ENCODE results near the gene FAM156B.
"Not testable (repeated sequence)": the region's sequence is repeated elsewhere in the genome, so short reads cannot be mapped to it uniquely, and the experiment has no call there.

Gene FAM156B, protein sequence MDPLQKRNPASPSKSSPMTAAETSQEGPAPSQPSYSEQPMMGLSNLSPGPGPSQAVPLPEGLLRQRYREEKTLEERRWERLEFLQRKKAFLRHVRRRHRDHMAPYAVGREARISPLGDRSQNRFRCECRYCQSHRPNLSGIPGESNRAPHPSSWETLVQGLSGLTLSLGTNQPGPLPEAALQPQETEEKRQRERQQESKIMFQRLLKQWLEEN

DNA sequence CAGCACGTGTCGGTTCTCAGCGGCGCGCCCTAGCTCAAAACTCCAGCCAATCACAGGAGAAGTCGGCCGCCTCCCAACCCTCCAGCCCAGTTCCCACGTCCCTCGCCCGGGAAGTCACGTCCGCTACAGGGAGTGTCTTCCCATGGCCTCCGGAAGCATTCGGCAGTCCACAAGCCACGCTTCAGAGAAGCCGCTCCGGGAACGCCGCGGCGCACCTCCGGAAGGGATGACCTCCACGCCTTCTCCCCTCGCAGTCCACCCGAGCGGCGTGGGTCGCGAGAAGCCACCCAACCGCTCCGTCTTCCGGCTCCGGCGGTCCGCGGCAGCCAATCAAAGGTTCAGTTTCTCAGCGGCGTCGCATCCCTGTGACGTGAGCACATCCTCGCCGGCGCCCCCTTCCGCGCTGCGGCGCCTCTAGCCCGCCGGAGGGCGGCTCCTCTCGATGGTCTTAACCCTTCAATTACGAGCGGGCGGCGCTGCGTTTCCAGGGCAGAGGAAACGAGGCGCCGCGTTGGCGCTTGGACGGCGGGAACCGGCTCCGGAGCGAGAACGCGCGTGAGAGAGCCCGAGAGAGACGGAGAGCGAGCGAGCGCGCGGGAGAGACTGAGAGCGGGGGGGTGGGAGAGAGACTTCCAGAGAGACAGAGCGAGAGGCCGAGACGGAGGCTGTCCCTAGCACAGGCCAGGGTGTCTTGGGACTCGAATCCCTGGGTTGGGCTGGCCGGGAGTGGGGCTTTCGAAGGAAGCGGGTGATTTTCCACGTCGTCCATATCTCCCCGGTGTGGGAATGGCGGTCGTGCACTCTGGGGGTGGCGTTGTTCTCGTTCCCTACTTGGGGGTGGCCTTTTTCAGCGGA lies at the start of gene FAM156B:
TSS of gene FAM156B (plus strand) at position 476 of the 855 bp plus-strand sequence. CDS start 9,896 bp downstream, outside the sequence.
- DNase-seq = not testable (repeated sequence)

DNA sequence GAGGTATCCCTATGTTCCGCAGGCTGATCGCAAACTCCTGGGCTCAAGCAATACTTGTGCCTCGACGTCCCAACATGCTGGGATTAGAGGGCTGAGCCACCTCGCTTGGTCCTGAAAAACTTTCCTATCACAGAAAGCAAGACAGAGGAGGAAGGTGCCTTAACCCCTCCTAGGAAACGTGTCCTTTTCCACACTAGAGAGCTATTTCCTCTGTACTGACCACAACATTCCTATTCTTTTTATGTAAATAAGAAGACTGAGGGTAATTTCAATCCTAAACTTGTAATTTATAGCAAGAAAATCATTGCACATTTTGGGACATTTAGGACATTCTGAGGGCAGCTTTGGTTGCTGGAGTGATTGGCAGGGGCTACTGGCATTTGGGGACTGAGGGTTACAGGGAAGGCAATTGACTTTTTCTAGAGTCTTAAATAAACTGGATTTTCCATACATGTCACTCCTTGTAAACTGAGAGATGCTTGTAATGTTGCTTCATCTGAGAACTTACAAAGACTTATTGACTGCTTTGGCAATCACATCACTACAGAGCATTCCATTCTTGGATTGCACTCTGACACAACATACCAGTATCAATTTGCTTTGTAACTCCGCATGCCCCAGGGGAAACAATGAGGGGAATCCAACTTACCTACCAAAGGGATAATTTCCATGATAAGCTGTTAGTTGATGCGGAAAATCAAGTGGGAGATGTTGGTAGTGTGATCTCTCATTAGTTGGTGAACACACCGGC lies 44.8 kb upstream of the FAM156B start:
- no peak for DNase-seq

DNA sequence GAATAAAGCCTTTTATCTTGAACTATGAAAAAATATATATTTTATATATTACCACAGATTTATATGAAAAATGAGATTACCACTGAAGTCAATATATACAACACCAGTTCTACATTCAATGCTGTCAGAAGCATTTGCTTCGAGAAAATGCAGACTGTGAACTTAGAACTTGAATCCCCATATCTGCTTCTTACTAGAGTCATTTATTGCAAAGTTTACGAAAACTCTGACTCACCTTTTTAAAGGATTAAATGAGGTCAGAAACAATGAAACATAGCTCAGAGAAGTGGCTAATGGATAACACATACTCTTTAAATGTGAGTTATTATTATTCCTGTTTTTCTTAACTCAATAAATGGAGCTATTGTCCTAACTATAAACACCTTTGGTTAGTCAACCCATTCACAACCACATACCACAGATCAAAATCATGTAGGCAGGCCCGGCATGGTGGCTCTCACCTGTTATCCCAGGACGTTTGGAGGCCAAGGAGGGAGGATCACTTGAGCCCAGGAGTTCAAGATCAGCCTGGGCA lies 40.1 kb upstream of the FAM156B start:
- not testable (repeated sequence) for DNase-seq

DNA sequence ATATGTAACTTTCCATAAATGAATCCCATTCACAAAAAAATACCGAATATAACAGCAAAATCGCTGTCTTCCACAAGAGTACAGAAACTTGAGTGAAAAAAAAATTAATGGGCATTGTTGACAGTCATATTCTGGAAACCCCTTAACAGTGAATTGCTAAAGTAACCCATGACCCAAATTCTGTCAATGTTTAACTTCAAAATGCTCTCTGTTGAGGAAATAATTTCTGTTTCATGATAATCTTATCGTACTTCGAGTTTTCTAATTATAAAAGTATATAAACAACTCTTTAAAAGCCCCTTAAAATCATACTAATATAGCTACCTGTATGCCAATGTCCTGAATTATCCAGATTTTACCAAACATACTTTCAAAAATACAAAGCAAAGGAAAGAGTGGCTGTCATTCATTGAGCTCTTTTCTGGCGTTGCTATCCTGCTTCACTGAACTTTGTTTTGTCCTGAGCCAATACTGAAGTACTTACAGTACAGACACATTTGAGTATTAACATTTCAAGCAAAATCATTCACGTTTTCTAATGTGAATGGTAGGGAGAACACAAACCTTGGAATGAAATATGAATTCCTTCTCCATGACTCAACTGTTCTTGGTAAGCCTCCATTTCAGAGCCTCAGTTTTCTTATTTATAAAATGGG lies 31.7 kb upstream of the FAM156B start:
- DNase-seq = no peak

DNA sequence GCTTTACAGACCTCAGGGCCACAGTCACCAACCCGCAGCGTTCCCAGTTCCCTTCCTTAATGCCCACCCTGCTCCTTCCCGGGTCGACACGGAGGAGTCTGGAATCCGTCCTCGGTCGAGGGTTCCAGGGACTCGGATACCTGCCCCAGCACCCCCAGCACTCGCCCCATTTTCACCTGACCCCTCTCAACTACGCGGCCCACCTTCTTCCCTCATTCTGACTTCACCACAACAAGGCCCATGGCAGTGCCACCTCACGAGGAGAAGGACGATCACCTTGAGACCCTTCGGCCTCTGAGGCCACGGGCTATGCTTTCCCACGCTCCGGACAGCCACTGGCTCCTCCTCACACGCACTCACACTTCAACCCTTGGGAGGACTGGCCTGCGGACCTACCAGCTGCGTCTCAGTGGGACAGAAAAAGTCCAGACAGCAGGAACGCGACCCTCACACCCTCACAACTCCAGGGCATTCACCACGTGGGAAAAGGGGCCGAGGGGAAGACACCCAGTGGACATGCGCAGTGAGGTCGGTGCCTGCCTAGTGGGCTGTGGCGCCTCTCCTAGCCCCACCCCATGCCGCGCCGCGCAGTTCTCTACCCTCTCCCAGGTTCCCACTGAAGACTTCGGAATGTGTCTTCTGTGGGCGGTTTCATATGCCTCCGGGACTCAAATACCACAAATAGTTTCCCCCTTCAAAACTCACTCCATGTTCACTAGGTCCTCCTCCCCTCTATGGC lies 29.4 kb upstream of the FAM156B start, which contains the start of gene XAGE3:
TSS of gene XAGE3 (minus strand) at position 474 of the 739 bp plus-strand sequence. CDS start 950 bp downstream, outside the sequence.
- no peak for DNase-seq

DNA sequence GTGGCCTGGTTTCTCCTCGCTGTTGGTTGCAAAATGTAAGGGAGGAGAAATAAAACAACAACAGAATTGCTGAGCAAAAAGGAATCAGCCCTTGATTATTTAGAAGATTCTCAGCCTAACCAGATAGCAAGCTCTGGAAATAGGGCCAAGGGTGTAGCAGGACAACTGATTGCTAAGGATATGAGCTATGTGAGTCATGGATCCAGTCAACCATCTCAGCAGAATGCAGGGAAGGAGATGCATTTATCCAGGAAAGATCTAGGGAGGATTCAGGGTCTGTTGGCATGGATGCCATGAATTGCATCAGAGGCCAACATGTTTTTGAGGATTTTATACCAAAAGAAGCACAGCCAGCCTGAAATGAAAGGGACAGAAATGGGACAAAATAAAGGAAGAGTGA lies 27.1 kb upstream of the FAM156B start:
- no peak for DNase-seq

DNA sequence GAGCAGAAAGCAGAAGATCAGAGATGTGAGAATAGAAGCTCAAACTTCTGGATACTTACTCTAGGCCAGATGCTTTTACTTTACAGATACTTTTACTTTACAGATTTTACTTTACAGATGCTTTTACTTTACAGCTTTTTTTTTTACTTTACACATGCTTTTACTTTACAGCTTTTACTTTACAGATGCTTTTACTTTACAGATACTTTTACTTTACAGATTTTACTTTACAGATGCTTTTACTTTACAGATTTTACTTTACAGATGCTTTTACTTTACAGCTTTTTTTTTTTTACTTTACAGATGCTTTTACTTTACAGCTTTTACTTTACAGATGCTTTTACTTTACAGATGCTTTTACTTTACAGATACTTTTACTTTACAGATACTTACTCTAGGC lies 23.3 kb upstream of the FAM156B start:
- not testable (repeated sequence) for DNase-seq

DNA sequence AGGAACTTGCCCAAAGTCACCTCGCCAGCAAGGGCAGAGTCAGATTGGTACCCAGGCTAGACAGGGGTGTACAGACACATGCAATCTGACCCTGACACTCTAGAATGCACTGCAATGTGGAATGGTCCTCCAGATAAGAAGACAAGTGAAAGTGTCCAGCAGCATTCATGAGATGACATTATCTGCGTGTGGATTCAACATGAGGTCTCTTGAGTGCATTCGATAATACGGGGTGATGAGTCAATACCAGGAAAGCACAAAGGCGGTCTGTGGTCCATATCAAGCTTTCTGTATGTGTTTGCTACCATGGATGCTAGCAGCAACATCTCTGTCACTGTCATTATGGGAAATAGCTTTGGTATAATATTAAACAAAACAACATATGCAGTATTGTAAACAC lies 22.5 kb upstream of the FAM156B start:
- DNase-seq = no peak

DNA sequence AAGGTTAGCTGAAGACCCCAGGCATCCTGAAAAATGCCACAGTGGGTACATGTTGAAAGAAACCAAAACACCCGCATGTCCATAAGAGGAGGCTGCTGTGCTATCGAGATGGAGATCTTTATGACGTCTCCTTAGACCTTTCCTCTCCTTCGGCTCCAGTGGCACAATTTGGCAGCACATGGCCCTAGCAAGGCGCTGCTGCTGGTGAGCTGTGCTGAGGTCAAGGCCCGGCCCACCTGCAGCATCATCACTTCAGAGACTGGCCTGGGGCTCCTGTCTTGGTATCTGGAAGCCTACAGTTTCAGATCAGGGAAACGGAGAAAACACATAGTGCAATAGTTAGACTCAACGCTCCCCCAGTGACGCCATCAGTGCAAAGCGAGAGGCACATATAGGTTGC lies 21.7 kb upstream of the FAM156B start:
- DNase-seq = not testable (repeated sequence)

DNA sequence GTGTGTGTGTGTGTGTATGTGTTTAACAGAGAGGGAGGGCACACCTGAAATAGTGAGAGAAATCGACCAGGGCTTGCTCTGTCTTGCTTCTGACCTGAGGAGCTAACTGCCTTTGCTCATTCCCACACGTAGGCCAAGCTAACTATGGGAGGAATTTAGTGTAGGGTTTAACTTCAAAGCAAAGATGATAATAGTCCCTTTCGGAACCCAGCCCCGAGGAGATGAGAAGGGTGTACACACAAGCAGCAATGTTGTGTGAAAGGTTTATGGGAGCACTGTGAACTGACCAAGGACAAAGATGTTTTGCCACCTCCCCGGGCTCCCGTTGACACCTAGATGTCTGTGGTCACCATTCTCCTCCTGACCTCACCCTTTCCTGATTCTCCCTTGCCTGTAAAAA lies 20.7 kb upstream of the FAM156B start:
- not testable (repeated sequence) for DNase-seq

DNA sequence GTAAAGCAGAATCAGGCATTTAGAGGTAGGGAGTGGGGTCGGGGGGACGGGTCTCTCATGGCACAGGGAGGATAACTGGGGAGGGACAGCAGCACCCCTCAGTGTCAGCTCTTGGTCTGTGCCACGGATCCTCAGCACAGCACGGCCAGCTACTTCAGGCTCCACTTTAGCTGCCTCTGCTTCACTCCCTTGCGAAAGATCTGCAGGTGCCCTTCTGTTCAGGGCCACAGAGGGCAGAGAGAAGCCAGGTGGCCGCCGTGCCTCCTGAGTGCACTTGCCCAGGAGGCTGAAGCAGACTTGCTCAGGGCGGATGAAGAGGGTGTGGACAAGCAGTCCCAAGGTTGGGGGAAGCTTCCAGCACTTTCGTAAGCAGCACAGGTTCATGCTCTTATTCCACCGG lies 9.7 kb upstream of the FAM156B start:
- not testable (repeated sequence) for DNase-seq

DNA sequence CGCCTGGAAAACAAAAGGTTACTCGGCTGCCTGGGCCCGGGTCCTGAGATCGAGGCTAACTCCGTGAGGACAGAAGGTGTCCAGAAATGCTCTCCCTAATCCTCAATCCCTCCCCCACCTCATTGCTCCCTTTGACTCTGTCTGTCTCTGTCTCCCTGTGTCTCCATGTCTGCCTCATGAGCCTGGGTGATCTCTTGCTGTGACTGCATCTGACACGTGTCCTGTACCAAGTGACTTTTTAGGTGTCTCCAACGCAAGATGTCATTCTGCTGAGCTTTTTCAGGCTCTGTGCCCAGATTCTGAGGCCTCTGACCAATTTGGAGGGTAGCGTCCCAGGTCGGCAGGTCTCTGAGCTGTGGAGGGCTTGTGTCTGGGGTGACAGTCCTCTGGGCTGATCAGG lies 9.0 kb upstream of the FAM156B start:
- DNase-seq = not testable (repeated sequence)

DNA sequence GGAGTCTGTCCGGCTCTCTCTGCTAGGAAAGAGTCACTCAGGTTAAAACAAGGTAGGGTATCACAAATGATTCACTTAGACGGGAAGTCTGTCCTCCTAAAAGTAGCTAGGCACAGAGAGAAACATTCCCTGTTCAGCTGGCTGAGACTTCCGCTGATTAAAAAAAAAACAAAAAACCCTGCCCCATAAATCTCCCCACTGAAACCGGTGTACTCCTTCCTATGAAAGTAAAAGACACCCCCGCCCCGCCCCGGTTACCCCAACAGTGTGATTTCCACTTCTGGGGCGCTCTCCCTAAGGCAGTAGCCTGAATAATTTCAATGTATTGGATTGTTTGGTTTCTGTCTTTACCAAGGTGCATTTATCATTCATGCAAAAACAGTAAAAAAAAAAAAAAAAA lies 692 bp upstream of the FAM156B start:
- DNase-seq = not testable (repeated sequence)

DNA sequence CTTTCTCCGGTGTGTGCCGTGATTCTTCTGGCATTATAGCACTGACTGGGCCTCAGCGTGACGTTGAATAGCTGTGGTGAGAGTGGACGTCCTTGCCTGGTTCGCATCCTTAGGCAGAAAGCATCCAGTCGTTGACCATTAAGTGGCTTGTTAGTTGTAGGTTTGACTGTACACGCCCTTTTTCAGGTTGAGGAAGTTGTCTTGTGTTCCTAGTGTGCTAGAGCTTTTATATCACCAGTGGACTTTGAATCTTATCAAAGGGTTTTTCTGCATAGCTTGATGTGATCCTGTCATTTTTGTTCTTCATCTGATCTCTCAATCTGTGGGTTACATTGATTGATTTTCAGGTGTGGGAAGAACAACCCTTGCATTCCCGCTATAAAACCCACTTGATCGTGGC lies 8.4 kb downstream of the FAM156B start:
- not testable (repeated sequence) for DNase-seq

DNA sequence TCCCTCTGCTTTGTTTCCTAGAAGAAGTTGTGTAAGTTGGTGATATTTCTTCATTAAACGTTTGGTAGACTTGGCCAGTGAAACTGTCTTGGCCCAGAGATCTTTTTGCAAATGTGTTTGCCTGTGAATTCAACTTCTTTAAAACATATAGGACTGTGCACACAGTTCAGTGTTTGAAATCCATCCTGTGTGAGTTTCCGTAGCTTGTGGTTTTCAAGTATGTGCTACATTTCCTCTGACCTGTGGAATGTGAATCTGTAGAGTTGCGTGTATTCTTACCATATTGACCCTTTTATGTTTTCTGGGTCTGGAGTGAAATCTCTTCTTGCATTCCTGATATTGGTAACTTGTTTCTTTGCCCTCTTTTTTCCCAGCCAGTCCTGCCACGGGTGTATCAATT lies 8.9 kb downstream of the FAM156B start:
- DNase-seq = not testable (repeated sequence)

DNA sequence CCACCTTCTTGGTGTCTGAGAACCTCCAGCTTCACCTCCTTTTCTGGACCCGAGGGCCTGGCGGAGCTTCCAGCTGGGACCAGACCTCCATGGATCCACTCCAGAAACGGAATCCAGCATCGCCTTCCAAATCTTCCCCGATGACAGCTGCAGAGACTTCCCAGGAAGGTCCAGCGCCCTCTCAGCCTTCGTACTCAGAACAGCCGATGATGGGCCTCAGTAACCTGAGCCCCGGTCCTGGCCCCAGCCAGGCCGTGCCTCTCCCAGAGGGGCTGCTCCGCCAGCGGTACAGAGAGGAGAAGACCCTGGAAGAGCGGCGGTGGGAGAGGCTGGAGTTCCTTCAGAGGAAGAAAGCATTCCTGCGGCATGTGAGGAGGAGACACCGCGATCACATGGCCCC lies 10.0 kb downstream of the FAM156B start:
- not testable (repeated sequence) for DNase-seq

DNA sequence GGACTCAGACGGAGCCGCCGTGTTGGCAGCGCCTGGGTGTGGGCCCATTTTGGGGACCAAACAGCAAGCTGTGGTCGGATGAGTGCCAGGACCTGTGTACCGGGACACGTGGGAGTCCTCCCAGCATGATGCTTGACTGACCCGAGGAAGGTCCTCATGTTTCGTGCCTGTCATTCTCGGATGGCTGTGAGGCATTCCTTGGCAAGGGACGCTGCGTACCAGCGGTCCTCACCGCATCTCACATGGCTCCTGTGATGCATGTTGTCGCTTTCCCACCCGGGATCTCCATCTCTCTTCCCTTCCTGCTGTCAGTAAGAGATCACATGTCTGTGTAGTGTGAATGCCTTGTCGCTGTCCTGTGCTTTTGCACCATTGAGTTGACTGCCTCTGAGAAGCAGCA lies 10.8 kb downstream of the FAM156B start:
- not testable (repeated sequence) for DNase-seq

DNA sequence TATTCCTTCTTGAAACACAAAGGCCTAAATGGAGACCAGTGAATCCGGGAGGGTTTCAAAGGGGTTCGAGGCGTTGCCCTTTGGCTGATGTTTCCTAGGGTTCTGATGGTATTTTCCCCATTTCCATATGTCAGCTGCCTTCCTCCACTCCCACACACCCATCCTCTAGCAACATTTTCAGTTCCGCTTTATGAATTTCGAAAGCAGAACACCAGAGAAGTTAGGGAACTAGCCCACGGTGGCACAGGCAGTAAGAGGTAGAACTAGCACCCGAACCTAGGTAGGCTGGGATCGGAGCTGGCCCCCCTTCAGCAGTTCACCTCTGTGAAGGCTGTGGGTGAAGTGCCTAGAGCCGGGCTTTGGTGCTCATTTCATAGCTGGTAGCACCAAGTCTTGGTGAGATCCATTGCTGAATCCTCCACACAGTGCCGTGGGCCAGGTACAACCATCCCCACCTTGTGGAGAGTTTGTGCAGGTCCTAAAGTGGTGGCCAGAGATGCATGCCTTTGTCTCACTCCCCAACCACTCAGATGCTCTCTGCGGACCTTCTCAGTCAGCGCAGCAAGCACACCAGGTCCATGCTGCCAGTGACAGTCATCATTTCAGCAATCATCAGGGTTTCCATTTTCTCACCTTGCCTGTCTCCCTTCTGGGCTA lies 12.3 kb downstream of the FAM156B start:
- not testable (repeated sequence) for DNase-seq

DNA sequence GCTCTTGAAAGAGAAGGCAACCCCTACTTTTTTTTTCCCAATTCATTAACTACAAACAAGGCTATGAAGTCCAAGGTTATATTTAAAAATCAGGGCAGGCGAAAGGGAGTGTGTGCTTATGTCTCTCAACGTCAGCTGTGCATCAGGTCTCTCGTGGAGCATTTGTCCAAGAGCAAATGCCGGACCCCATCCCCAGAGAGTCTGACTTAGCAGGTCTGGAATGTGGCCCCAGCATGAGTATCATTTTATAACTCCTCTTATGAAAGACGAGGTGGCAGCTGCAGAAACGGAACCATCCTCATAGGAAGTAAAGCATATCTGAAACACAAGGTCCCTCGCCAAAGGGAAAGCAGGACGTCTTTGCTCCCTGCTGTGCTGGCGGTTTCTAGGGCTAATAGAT lies 16.6 kb downstream of the FAM156B start:
- not testable (repeated sequence) for DNase-seq

DNA sequence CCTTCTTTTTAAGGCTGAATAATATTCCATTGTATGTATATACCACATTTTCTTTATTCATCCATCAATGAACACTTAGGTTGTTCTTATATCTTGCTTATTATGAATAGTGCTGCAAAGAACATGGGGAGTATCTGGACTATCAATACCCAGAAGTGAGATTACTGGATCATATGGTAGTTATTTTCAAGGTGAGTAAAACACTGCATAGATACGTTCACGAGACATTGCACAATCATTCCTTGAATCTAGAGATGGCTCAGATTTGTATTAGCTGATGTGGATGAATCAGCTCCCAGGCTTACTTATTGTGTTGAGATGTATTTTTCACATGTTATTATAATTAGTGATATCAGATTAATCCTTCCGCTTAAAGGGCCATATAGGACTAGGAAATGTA lies 17.6 kb downstream of the FAM156B start:
- not testable (repeated sequence) for DNase-seq

DNA sequence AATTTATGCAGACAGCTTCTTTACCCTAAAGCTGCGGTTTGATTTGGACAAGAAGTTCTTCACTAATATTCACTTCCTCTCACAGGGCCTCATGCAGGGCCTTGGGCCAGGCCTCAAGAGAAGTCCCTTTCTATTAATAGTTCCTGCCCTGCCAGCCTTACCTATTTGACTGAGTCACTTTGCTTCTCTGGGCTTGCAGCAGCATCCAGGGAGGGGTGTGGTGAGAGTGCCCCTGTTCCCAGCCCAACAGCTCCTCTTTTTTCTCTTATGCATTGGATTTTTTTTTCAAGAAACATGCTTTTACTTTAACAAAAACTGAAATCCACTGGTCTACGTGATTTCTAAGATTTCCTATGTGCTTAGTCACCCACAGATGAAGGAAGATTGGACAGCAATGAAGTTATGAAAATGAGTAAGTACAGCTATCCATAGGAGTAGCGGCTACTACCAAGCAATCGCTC lies 26.7 kb downstream of the FAM156B start:
- DNase-seq = no peak
